Kidney (tissue), 14 donors: ENCODE results near the gene USP49. TPM values are rescaled to one million over a fixed set of nuclear protein-coding genes. Genes with fewer than 3 reads are reported as not detected.

Experiments used
- DNase-seq, 5 donors: peaks; one replicate each; pipeline ENCODE4 v3.0.0-alpha.2; 2013 to 2020
- FAIRE-seq: peaks from 2 replicates; lab custom pipeline; 2012; peaks lifted over from hg19 to GRCh38; lab: Jason Lieb, UNC
- H3K27ac ChIP-seq, 2 donors: one replicate each; pipeline ENCODE4 v1.7.0; 2013; ENCODE audit warnings: low read depth in 2 of 2, low read length in 2 of 2, inconsistent platforms in 1 of 2
- H3K27me3 ChIP-seq: one replicate; pipeline ENCODE4 v1.7.1; 2013; ENCODE audit warnings: low read length, inconsistent platforms; ENCODE audit not compliant: control insufficient read depth, insufficient read depth
- H3K36me3 ChIP-seq, 3 donors: one replicate each; pipeline versions ENCODE4 v1.7.0 to v1.7.1; 2013; ENCODE audit warnings: low read length in 3 of 3, control low read depth in 1 of 3, inconsistent platforms in 1 of 3; ENCODE audit not compliant: insufficient read depth in 3 of 3, control insufficient read depth in 2 of 3
- H3K4me1 ChIP-seq, 3 donors: one replicate each; pipeline versions ENCODE4 v1.7.0 to v1.7.1; 2013; ENCODE audit warnings: low read length in 3 of 3, inconsistent platforms in 1 of 3, low read depth in 1 of 3; ENCODE audit not compliant: control insufficient read depth in 2 of 3, insufficient read depth in 2 of 3
- H3K4me3 ChIP-seq, 3 donors: one replicate each; pipeline versions ENCODE4 v1.7.0 to v1.8.1; 2013; ENCODE audit warnings: low read length in 3 of 3, control low read depth in 1 of 3, inconsistent platforms in 1 of 3
- H3K9ac ChIP-seq, 3 donors: one replicate each; pipeline versions ENCODE4 v1.7.0 to v1.7.1; 2013; ENCODE audit warnings: low read length in 3 of 3, control low read depth in 1 of 3, inconsistent platforms in 1 of 3
- H3K9me3 ChIP-seq, 3 donors: one replicate each; pipeline versions ENCODE4 v1.7.0 to v1.7.1; 2013; ENCODE audit warnings: low read length in 3 of 3, control low read depth in 1 of 3, inconsistent platforms in 1 of 3; ENCODE audit not compliant: control insufficient read depth in 2 of 3, insufficient read depth in 1 of 3
- intact Hi-C: fragments of 100-400 bp; cut with DNase I; formaldehyde crosslinking; loops from one replicate; pipeline ENCODE4 v1.11.1; 2022
- polyA plus RNA-seq: library from polyadenylated mRNA; stranded (reverse); fragments of 350-450 nt; fragmentation: Illumina TruSeq; extraction: RNeasy Lipid Tissue Mini Kit (QIAGEN cat#74804); gene quantifications from one replicate; pipeline ENCODE4 v1.2.3, GENCODE V29; 2014; ENCODE audit warnings: low read depth, low replicate concordance; ENCODE audit not compliant: insufficient read depth
- total RNA-seq: library from RNA; stranded (reverse); fragmentation: NEBNext Ultra II Directional; extraction: Animal tissue kit (Norgen Biotek cat#: 25700); gene quantifications from one replicate; pipeline ENCODE4 v1.2.1, GENCODE V29; 2021
- TF ChIP-seq, protein P1 (sequence below): IDR thresholded peaks from 3 replicates; pipeline ENCODE4 v1.5.1; 2012; ENCODE audit warnings: mild to moderate bottlenecking, moderate library complexity, borderline replicate concordance; ENCODE audit not compliant: insufficient read depth; ENCODE audit errors: extremely low read depth
- donor health status: control.
- donor health status: control.
- donor health status: control.
- donor health status: control.
- donor health status: control.
- donor health status: DM: yes; HTN: yes; CAD: no.
- donor health status: Normal renal cell carcinoma (clear cell type).

Gene USP49
- total and polyA plus RNA-seq, 2 donors from 2014 or later, result 1.1 to 3.4 TPM

- H3K4me1 ChIP-seq, result no peaks in the 10 kb centered on the region
- H3K9me3 ChIP-seq, result no peaks in the 10 kb centered on the region
- H3K36me3 ChIP-seq, result no peaks in the 10 kb centered on the region
- no peak overlapping the region for H3K4me3 ChIP-seq
- TF ChIP-seq, protein P1, sequence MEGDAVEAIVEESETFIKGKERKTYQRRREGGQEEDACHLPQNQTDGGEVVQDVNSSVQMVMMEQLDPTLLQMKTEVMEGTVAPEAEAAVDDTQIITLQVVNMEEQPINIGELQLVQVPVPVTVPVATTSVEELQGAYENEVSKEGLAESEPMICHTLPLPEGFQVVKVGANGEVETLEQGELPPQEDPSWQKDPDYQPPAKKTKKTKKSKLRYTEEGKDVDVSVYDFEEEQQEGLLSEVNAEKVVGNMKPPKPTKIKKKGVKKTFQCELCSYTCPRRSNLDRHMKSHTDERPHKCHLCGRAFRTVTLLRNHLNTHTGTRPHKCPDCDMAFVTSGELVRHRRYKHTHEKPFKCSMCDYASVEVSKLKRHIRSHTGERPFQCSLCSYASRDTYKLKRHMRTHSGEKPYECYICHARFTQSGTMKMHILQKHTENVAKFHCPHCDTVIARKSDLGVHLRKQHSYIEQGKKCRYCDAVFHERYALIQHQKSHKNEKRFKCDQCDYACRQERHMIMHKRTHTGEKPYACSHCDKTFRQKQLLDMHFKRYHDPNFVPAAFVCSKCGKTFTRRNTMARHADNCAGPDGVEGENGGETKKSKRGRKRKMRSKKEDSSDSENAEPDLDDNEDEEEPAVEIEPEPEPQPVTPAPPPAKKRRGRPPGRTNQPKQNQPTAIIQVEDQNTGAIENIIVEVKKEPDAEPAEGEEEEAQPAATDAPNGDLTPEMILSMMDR, result no peak
- no peak overlapping the region for H3K27ac ChIP-seq
- DNase-seq (peak in 1 of 5 donors; percentile 22), FAIRE-seq (no peak)
- no peak overlapping the region for H3K9ac ChIP-seq
- intact Hi-C loops, result no loop called here
- no peaks in the 10 kb centered on the region for H3K27me3 ChIP-seq
These were observed 137.9 kb downstream of the USP49 start for GRCh38 chr6:41757271-41757670.

- Histone ChIP-seq H3K27ac (no peak overlapping the region), H3K9ac (no peak overlapping the region), H3K4me3 (no peak overlapping the region), H3K9me3 (no peaks in the 10 kb centered on the region), H3K4me1 (no peaks in the 10 kb centered on the region), H3K27me3 (no peaks in the 10 kb centered on the region), H3K36me3 (no peaks in the 10 kb centered on the region)
- intact Hi-C loops, result no loop called here
- TF ChIP-seq, protein P1, result no peak
- DNase-seq (peak in 1 of 5 donors; percentile 67), FAIRE-seq (no peak)
These were observed 138.8 kb downstream of the USP49 start for GRCh38 chr6:41756354-41756753.

DNA sequence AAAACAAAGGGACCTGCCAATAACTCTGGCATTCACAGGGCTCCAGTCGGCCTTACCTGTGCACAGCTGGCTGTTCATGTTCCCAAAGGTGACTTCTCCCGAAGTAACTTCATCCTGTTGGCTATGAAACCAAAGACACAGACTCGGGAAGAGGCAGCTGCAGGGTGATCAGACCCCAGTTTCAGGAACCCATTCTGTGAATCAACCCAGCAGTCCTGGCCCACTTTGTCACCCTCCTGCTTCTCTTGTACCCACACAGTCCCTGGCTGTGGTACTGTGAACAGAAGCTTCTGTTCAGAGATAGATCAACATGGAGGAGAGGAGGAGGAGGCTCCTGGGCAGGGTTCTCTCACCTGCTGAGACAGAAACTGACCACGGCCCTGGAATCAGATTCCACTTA lies 139.3 kb downstream of the USP49 start:
- no peaks in the 10 kb centered on the region for H3K27me3 ChIP-seq
- FAIRE-seq, result no peak
- TF ChIP-seq, protein P1, result no peak
- H3K9me3 ChIP-seq, result no peaks in the 10 kb centered on the region
- no peaks in the 10 kb centered on the region for H3K4me1 ChIP-seq
- no peaks in the 10 kb centered on the region for H3K36me3 ChIP-seq
- DNase-seq, result peak in 1 of 5 donors; percentile 10
- H3K4me3 ChIP-seq, result no peak overlapping the region
- intact Hi-C loops, result no loop called here
- no peak overlapping the region for H3K9ac ChIP-seq
- no peak overlapping the region for H3K27ac ChIP-seq

DNA sequence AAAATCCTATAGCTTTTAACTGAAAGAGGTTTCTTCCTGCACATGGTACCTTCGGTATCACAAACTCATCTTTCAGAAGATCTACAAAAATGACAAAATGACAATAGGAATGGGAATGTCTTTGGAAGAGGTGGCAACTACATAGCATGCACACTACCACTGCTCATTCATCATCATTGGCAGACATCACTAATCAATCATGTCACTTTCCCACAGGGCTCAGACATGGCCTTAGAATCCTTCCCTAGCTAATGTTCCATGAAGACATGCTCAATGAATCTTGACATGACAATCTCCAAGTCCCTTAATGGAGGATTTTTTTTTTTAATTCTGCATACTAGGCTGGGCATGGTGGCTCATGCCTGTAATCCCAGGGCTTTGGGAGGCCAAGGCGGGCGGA lies 144.8 kb downstream of the USP49 start:
- H3K9ac ChIP-seq, result no peak overlapping the region
- H3K36me3 ChIP-seq, result no peaks in the 10 kb centered on the region
- intact Hi-C loops, result no loop called here
- no peaks in the 10 kb centered on the region for H3K9me3 ChIP-seq
- no peak overlapping the region for H3K27ac ChIP-seq
- no peaks in the 10 kb centered on the region for H3K4me1 ChIP-seq
- TF ChIP-seq, protein P1, result no peak
- FAIRE-seq, result no peak
- H3K27me3 ChIP-seq, result no peaks in the 10 kb centered on the region
- no peak overlapping the region for H3K4me3 ChIP-seq
- DNase-seq, result no peak
